GM08714 (cell line): ENCODE data around the gene MRPL1.
"Not testable (repeated sequence)": the region's sequence is repeated elsewhere in the genome, so short reads cannot be mapped to it uniquely, and the experiment has no call there.

ENCODE experiments used
- H3K4me3 ChIP-seq: fragments of 200-500 bp; sonication (Bioruptor generic); 2 replicates; pipeline ENCODE4 v1.5.1; 2014; ENCODE audit warnings: mild to moderate bottlenecking, low read length, inconsistent platforms
- ZNF274 ChIP-seq: IDR thresholded peaks from 2 replicates; pipeline ENCODE4 v1.6.1; 2012; ENCODE audit warnings: mild to moderate bottlenecking, low read depth, low read length

Gene MRPL1

DNA sequence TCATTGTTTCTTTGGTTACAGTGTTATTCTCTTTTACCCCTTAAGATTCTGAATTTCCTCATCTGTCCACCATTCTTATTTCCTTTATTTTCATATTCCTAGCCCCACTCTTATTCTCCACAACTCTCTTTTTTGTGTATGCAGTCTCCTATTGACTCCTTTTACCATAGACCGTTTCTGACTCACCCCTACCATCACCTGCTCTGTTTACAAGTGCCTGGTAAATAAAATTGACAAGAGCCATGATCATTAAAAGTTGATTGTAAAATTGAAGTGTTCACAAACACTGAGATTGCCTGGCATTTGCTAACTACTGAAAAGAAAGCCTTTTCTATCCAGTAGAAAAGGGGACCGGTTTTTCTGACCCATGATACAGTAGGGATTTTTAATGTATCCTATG lies 54.4 kb downstream of the MRPL1 start:
- TF ChIP-seq ZNF274 = no peak
- no peak overlapping the region for H3K4me3 ChIP-seq

DNA sequence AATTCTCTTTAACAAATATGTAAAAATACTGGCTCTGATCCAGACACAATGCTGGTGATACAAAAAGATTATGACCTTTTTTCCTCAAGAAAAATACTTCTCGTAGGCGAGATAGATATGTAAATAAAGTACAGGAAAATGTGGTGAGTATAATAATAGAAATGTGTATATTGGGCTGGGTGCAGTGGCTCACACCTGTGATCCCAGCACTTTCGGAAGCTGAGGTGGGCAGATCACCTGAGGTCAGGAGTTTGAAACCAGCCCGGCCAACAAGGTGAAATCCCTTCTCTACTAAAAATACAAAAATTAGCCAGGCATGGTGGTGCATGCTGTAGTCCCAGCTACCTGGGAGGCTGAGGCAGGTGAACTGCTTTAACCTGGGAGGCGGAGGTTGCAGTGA lies 55.0 kb downstream of the MRPL1 start:
- no peak overlapping the region for H3K4me3 ChIP-seq
- TF ChIP-seq ZNF274 = no peak

DNA sequence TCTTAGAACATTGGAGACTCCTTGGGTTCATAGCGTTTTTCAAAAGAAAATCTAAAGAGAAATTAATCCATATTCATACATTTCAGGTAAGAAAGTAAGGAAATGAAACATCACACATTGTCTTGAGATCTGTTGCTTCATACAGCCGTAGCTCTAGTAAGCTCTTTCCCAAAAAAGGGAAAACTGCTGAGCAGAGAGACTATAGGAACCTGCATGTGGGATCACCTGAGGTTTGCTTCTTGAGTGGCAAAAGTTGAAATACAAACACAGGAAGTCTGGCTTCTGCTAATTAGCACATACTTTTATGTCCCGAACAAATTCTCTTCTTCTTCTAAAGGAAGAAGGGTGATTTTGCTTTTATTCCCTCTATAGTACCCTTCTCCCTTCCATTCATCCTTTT lies 57.7 kb downstream of the MRPL1 start:
- H3K4me3 ChIP-seq = no peak overlapping the region
- no peak for TF ChIP-seq ZNF274

DNA sequence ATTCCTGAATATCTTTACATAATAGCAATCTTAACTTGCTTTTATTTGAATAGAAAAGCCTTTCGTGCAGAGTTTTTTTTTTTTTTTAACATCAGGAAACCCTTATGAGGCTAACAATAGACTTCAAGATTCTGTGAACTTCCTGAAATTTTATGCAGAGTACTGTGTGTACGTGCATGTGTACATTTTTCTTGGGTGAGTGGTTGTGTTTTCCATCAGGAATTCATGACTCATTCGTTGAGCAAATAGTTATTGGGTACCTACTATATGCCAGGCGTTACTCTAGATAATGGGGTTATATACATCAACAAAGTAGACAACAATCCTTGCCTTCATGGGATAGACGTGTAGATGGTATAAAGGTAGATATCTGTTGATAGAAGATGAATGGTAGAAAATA lies 59.1 kb downstream of the MRPL1 start:
- H3K4me3 ChIP-seq = no peak overlapping the region
- TF ChIP-seq ZNF274 = no peak

DNA sequence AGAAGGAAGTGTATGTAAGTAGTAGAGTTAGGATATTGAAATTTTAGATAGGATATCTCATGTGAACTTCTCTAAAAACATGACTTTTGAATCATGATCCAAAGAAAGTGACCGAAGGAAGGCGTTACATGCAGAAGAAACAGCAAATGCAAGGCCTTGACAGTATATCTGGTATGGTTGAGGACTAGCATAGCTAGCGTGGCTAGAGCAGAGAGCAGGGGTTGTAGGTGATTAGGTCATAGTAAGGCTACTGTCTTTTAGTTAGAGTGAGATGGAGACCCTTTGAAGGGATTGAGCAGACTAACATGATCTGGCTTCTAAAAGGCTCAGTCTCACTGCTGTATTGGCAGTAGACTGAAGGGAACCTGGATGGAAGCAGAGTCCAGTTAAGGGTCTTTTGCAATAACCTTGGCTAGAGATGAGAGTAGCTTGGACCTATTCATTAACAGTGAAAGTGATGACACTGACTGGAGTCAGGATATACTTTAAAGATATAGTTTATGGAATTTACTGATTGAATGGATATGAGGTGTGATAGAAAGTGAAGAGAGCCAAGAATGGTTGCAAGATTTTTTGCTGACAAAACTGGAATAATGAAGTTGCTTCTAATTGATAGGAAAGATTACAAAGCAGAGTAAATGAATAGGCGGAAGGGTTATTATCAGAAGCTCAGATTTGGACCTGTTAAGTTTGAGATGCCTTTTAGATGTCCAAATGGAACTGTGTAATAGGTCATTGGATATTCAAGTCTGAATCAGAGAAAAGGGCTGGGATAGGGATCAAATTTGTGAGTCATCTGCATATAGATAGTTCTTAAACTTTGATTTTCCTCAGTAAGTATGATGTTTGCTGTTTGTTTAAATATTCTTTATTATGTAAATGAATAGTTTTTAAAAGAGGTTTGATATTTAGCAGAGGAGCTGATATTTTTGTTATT lies 59.8 kb downstream of the MRPL1 start:
- no peak for TF ChIP-seq ZNF274
- H3K4me3 ChIP-seq = no peak overlapping the region

DNA sequence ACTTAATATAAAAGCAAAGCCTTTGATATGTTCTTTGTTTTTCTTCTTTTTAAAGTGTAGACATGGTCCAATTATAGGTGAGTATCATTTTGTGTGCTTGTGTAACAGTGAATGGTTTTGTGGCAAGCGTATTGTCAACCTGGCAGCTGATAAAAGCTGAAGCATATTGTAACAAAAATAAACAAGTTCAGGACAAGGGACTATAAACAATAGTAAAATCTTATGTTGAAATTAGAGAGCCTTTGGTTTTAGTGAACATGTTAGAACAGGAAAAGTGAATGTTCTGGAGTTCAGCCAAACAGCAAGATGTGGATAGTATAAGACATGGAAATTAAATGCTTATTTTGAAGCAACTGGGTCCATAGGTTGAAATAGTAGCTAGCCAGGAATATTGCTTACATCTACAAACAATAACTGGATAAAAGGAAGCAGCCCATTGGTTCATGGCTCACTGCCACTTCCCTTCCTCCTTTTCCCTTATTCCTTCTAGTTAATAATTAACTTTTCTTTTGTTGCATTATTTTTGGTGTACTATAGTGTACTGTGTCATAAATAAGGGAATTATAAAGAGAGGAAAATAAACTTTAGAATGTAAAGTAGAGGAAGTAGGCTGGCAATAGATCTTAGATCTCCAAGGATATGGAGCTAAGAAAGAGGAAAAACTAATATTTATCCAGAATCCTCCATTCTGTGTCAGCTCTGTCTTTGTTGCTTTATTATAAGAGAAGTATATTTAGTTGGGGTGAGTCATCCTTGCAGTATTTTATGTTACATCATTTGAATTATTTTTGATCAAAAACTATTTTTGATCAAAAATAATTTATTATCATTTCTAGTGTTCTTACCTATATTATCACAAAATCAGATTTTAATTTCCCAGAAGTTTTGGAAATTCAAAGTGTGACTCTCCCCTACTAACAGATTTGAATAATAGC lies 65.6 kb downstream of the MRPL1 start:
- H3K4me3 ChIP-seq = no peak overlapping the region
- no peak for TF ChIP-seq ZNF274

DNA sequence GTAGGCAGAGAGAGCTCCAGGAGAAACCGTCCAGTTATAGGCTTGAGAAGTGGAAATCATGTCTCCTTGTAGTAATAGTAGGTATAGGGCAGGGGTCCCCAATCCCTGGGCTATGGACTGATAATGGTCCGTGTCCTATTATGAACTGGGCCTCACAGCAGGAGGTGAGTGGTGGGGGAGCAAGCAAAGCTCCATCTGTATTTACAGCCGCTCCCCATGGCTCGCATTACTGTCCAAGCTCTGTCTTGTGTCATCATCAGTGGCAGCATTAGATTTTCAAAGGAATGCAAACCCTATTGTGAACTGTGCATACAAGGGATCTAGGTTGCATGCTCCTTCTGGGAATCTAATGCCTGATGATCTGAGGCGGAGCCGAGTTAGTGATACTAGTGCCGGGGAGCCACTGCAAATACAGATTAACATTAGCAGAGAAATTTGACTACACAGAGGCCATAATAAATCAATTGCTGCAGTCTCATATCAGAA lies 67.6 kb downstream of the MRPL1 start:
- no peak overlapping the region for H3K4me3 ChIP-seq
- no peak for TF ChIP-seq ZNF274

DNA sequence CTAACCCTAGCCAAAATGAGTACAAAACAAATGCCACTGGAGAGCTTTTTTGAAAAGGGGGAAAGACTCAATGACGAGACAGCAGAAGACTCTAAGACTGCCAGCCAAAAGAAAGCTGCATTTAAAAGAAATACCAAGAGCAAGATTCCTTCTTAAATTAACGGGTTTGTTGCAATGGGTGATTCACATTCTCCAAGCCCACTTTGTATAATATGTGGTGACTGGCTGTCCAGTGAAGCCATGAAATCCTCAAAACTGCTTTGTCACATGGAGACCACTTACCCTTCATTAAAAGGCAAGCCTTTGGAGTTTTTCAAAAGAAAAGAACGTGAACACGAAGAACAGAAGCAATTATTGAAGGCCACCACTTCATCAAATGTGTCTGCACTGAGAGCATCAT lies 68.2 kb downstream of the MRPL1 start:
- no peak for TF ChIP-seq ZNF274
- no peak overlapping the region for H3K4me3 ChIP-seq

DNA sequence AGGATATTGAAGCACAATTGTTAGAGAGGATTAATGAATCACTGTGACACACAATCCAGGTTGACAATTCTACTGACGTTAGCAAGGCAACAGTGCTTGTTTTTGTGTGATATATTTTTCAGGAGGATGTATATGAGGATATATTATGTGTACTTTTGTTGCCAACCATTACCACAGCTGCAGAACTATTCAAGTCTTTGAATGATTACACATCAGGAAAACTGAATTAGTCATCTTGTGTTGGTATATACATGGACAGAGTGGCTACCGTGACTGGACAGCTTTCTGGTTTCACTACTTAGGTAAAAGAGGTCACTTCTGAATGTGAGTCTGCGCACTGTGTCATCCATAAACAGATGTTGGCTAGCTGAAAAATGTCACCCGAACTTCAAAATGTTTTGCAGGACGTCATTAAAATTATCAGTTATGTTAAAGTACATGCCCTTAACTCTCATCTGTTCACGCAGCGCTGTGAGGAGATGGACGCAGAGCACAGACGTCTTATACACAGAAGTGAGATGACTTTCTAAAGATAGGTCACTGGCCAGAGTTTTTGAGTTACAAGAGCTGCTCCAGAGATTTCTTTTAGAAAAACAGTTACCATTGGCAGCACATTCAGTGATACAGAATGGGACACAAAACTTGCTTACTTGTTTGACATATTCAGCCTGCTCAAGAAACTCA lies 69.0 kb downstream of the MRPL1 start:
- no peak for TF ChIP-seq ZNF274
- H3K4me3 ChIP-seq = no peak overlapping the region

DNA sequence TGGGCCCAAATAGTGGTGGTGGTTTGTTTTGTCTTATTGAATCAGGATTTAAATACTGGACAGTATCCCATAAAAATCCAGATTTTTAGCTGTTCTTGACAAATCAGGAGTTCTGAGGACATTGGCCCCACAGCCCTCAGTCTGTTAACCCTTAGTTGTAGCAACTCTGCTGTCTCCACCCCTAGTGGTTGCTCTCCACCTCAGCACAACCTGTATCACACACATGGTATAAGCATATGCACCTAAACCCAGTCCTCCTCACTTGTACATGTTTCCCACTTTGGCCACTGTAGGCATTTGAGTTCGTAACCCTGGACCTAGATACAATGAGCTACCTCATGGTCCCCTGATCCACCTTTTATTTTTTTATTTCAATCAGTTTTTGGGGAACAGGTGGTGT lies 75.9 kb downstream of the MRPL1 start:
- TF ChIP-seq ZNF274 = no peak
- no peak overlapping the region for H3K4me3 ChIP-seq

DNA sequence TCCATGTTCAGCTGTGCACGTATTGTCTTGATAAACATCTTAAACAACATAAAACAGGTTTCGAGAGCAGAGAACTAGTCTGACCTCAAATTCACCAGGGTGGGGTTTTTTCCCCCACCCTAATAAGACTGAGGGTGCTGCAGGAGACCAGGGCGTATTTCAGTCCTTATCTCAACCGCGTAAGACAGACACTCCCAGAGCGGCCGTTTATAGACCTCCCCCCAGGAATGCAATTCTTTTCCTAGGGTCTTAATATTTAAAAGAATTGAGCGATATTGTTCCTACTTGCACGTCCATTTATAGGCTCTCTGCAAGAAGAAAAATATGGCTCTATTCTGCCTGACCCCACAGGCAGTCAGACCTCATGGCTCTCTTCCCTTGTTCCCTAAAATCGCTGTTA lies 83.3 kb downstream of the MRPL1 start:
- H3K4me3 ChIP-seq = not testable (repeated sequence)

DNA sequence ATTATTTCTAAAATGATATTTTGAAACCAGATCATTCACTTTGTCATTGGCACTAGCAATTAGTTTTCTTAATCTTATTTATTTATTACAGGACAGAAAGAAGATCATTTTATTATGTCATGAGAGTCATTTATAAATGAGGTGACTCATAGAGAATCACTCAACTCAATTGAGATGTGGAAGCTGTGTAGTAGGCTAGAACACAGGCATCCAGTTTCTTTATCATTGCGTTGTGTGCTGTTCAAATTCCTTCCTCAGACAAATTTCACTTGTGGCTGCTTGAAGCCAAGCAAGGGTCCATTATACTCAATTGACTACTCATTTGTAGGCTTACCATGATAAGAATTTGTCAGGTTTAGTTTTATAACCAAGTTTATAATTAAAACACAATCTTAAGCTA lies 87.6 kb downstream of the MRPL1 start:
- TF ChIP-seq ZNF274 = no peak
- H3K4me3 ChIP-seq = no peak overlapping the region

DNA sequence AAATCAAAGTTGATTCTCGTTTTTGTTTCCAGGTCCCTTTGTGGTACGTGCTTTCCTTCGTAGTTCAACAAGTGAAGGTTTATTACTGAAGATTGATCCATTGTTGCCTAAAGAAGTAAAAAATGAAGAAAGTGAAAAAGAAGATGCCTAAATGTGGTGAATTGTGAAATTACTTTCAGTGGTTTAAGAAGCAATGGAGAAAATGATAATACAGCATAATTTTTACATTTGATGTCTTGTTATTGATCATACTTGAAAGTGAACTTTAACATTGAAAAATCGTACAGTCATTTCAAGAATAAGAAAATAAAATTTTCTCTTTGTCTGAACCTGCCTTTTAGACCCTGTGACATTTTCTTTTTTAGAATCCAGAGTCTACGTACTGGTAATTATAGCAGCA lies 89.8 kb downstream of the MRPL1 start:
- no peak overlapping the region for H3K4me3 ChIP-seq
- TF ChIP-seq ZNF274 = no peak

DNA sequence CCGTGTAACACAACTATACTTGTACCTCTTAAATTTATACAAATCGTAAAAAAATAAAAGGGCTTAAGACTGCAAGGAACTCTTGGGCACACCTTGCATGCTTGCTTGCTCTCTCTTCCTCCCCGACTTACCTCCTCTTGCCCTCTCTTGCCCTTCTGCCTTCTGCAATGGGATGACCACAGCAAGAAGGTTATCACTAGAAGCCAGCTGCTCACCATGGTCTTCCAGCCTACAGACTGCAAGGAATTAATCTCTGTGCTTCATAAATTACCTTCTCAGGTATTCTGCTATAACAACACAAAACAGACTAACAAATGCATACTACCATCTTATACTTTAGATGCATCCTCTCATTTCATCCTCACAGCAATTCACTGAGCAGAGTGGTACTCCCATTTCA lies 92.1 kb downstream of the MRPL1 start:
- no peak for TF ChIP-seq ZNF274
- no peak overlapping the region for H3K4me3 ChIP-seq
